ENCODE results near the gene SRRT.
A peak's percentile ranks its signal among the peaks of the same experiment; 100 is the strongest.

SRRT gene

DNA sequence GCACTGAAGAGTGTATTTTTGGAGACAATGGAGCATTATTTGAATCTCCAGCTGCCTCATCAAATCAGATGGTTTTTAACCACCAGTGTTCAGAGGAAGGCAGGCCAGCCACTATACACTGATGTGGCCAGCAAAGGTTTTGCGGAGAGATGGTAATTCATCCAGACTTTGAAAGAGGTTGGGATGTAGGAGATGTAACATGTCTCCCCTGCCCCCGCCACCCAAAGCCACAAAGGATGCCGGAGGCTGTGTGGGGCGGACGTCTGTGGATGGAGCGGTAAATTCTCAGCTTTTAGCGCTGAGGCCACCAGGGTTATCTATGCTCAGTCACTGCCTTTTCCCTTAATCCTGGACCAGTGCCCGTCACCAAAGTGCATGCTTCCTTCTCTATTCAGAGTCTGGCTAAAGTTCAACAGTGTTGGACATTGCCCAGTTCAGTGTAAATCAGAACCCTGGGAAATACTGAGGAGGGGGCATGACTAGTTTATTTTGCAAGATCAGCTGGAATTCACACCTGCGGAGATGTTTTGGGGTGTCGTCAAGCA lies 11.4 kb upstream of the SRRT start:
- no peak for TF ChIP-seq POLR2A (IDR thresholded peaks at IDR 0.05; ENCODE audit: low read length)
- TF ChIP-seq GATA1 (IDR thresholded peaks at IDR 0.05; ENCODE audit: low read depth, low read length), result no peak

DNA sequence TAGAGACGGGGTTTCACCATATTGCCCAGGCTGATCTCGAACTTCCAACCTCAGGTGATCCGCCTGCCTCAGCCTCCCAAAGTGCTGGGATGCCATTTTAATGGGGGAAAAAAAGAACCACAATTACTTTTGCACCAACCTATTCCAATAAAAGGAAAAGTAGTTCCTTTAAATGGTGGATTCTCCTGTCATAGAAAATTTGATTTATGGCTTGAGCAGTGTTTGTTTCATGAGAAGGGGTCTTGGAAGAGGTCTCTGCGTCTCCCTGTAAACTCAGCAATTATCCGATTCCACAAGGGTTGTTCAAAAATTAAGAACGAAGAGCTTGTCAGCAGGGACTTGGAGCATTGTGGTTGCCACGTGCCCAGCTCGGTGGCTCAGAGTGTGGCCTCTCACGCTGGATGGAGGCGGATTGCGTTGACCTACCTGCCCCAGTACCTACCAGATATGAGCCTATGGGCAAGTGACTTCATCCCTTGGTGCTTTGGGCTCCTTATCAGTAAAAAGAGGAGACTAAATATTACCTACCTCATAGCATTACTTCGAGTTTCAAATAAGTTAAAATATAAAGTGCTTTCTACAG lies 10.5 kb upstream of the SRRT start:
- TF ChIP-seq GATA1 (IDR thresholded peaks at IDR 0.05; ENCODE audit: low read depth, low read length), result no peak
- TF ChIP-seq POLR2A (IDR thresholded peaks at IDR 0.05; ENCODE audit: low read length), result no peak
- DNase-seq, result no peak

More for the DNA sequence above, 11.4 kb upstream of the SRRT start:
- DNase-seq, result no peak

DNA sequence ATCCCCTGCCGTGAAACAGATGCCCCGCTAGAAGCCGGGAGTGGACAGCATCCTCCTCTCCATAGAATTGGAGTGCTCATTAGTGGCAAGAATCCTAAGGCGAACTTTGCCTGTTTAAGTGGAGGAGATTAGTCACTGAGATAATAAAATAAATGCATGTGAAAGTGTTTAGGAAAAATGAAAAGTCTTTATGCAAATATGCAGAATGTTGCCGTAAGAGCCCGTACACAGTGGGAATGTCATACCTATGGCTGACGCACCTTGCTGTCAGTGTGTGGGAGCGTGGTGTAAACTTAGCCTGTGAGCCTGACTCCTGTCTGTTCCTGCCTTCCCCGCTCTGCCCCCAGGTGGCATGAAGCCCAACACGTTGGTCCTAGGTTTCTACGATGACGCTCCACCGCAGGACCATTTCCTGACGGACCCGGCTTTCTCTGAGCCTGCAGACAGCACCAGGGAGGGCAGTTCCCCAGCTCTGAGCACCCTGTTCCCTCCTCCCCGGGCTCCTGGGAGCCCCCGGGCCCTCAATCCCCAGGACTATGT lies 9.5 kb upstream of the SRRT start:
- no peak for DNase-seq
- TF ChIP-seq GATA1 (IDR thresholded peaks at IDR 0.05; ENCODE audit: low read depth, low read length), result no peak
- TF ChIP-seq POLR2A (IDR thresholded peaks at IDR 0.05; ENCODE audit: low read length), result no peak

DNA sequence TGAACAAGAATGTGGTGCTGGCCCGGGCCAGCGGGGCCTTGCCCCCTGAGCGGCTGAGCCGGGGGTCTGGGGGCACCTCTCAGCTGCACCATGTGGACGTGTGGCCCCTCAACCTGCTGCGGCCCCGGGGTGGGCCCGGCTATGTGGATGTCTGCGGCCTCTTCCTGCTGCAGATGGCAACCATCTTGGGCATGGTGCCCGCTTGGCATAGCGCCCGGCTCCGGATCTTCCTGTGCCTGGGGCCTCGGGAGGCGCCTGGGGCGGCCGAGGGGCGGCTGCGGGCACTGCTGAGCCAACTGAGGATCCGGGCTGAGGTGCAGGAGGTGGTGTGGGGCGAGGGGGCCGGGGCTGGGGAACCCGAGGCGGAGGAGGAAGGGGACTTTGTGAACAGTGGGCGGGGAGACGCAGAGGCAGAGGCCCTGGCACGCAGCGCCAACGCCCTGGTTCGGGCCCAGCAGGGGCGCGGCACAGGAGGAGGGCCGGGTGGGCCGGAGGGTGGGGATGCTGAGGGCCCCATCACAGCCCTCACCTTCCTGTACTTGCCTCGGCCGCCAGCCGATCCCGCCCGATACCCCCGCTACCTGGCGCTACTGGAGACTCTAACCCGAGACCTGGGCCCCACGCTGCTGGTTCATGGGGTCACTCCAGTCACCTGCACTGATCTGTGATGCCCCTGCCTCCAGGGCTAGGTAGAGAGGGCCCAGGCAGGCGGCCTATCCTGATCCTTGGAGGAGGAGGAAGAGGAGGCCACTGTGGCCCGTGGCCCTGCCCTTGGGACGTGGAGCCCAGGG lies 8.8 kb upstream of the SRRT start:
- no peak for DNase-seq
- TF ChIP-seq GATA1 (IDR thresholded peaks at IDR 0.05; ENCODE audit: low read depth, low read length) (no peak), POLR2A (IDR thresholded peaks at IDR 0.05; ENCODE audit: low read length) (no peak)

DNA sequence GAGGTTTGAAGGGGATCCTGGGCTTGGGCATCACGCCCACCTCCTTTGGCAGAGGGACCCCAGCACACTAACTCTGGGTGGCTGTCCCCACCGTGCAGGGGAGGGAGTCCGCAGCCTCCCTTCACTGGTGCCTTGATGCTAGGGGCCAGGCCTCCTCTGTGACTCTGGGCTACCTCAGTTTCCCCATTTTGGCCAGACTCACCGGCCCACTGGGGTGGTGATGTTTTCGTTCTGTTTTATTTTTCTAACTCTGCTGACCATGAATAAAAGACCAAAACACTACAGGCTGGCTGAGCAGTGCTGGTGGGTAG lies 8.2 kb upstream of the SRRT start:
- DNase-seq, result no peak
- TF ChIP-seq GATA1 (IDR thresholded peaks at IDR 0.05; ENCODE audit: low read depth, low read length) (no peak), POLR2A (IDR thresholded peaks at IDR 0.05; ENCODE audit: low read length) (no peak)

DNA sequence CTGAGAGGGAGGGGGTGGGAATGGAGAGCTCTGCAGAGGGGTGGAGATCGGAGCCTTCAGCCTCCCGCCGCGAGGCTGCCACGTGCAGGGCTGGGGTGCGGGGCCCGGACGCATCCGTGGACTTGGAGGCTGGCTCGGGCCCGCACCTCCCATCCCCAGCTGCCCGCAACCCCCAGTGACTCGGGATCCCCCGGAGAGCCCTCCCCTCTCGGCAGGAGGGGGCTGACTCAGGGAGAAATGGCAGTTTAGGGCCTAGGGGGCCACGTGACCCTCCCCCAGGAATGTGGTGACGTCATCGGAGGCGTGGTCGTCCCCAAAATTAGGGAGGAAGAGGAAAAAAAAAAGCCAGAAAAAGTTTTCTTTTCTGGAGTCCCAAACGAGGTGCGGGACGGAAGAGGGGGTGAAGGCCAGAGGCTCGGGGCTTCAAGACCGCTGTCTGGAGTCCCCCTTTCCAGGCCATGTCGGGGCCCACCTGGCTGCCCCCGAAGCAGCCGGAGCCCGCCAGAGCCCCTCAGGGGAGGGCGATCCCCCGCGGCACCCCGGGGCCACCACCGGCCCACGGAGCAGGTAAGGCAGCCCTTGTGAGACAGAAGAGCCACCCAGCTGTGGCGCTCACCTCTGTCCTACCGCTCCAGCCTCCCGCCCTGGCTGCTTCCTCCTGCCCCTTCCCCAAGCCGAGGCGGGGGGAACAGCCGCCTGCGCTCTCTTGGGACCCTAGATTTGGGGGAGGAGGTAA lies 7.7 kb upstream of the SRRT start, which contains the start of gene TRIP6:
Gene TRIP6, plus strand, starts transcription at position 348 of the 736 bp plus-strand sequence. Its CDS starts 111 bp downstream, at position 459.
- DNase-seq, result peak; percentile 73 to 75
- TF ChIP-seq POLR2A (IDR thresholded peaks at IDR 0.05; ENCODE audit: low read length) (peak; percentile 56), GATA1 (IDR thresholded peaks at IDR 0.05; ENCODE audit: low read depth, low read length) (no peak)

DNA sequence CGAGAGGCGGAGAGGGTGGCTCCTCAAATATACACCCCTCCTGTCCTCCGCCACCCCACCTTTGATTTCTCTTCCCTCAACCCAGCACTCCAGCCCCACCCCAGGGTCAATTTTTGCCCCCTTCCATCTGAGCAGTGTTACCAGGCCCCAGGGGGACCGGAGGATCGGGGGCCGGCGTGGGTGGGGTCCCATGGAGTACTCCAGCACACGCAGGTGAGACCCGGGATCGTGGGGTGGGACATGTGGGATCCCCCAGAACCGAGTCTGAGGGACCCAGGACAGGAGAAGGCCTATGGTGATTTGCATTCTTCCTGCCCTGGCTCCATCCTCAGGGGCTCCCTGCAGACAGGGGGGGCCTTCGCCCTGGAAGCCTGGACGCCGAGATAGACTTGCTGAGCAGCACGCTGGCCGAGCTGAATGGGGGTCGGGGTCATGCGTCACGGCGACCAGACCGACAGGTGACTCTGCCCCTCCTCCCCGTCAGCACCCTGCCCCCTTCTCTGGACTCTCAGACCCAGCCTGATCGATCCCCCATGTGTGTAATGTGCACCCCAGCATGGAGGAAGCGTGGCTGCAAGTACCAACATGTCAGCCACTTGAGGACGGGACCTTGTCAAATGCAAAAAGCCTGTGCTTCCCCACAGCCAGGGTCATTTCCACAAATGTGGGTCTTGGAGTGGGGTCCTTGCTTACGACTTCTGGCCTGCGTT lies 7.0 kb upstream of the SRRT start:
- TF ChIP-seq POLR2A (IDR thresholded peaks at IDR 0.05; ENCODE audit: low read length), result no peak
- no peak for TF ChIP-seq GATA1 (IDR thresholded peaks at IDR 0.05; ENCODE audit: low read depth, low read length)

DNA sequence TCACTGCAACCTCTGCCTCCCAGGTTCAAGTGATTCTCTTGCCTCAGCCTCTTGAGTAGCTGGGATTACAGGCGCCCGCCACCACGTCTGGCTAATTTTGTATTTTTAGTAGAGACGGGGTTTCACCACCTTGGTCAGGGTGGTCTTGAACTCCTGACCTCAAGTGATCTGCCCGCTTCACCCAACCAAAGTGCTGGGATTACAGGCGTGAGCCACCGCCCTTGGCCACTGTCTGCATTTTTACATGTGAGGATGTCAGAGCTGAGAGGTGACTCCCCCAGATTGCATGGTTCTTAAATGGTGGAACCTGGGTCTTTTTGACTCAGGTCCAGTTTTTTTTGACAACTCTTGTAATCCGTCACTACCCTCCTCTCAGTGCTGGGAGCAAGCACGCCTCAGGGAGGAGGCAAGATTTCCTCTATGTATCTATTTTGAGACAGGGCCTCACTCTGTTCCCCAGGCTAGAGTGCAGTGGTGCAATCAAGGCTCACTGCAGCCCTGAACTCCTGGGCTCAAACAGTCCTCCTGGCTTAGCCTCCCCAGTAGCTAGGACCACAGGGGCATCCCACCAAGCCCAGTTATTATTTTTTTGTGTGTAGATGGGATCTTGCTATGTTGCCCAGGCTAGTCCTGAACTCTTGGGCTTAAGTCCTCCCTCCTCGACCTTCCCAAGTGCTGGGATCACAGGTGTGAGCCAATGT lies 1.2 kb upstream of the SRRT start:
- no peak for TF ChIP-seq POLR2A (IDR thresholded peaks at IDR 0.05; ENCODE audit: low read length)
- DNase-seq, result no peak

More for the DNA sequence above, 7.0 kb upstream of the SRRT start:
- no peak for DNase-seq

DNA sequence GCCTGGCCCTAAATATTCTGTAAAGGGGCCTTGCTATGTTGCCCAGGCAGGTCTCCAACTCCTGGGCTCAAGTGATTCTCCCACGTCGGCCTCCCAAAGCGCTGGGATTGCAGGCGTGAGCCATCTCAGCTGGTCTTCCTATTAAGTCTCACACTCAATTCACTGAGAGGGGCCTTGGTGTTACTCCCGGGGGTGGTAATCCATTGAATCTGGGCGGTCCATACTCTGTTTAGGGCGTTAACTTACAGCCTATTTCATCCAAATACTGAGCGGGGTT lies 665 bp upstream of the SRRT start:
- DNase-seq, result no peak

DNA sequence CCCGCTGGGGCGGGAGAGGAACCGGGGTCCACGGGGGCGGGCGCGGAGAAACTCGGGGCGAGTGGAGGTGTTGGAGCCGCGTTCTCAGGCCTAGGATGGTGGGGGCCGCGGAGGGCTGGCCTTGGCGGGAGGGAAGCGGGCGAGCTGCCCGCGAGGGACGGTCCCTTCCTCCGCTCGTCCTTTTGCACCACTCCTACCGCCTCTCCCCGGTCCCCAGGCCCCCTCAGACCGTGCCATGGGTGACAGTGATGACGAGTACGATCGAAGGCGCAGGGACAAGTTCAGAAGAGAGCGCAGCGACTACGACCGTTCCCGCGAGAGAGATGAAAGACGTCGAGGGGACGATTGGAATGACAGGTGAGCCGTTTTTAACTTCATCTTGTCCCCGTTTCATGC lies 451 bp downstream of the SRRT start:
- peak; percentile 69 to 79 for DNase-seq
- TF ChIP-seq POLR2A (IDR thresholded peaks at IDR 0.05; ENCODE audit: low read length) (no peak), GATA1 (IDR thresholded peaks at IDR 0.05; ENCODE audit: low read depth, low read length) (no peak)

More for the DNA sequence above, 665 bp upstream of the SRRT start:
- TF ChIP-seq POLR2A (IDR thresholded peaks at IDR 0.05; ENCODE audit: low read length) (no peak), GATA1 (IDR thresholded peaks at IDR 0.05; ENCODE audit: low read depth, low read length) (no peak)

DNA sequence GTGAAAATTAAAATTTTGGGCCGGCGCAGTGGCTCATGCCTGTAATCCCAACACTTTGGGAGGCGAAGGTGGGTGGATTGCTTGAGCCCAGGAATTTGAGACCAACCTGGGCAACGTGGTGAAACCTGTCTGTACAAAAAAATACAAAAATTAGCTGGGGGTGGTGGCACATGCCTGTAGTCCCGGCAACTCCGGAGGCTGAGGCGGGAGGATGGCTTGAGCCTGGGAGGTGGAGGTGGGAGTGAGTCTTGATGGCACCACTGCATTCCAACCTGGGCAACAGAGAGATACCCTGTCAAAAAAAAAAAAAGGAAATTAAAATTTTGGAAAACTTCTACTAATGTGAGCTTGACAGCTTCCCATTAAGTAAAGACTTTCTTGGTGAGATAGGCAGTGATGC lies 3.1 kb downstream of the SRRT start:
- DNase-seq, result no peak

DNA sequence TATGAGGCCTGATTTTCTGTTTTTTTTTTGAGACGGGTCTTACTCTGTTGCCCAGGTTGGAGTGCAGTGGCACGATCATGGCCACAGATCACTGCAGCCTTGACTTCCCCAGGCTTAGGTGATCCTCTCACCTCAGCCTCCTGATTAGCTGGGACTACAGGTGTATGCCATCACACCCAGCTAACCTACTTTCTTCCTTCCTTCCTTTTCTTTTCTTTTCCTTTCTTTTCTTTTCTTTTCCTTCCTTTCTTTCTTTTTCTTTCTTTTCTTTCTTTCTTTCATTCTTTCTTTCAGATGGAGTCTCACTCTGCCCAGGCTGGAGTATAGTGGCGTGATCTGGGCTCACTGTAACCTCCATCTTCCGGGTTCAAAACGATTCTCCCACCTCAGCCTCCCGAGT lies 3.8 kb downstream of the SRRT start:
- no peak for DNase-seq
- no peak for TF ChIP-seq POLR2A (IDR thresholded peaks at IDR 0.05; ENCODE audit: low read length)
- no peak for TF ChIP-seq GATA1 (IDR thresholded peaks at IDR 0.05; ENCODE audit: low read depth, low read length)

More for the DNA sequence above, 3.1 kb downstream of the SRRT start:
- TF ChIP-seq GATA1 (IDR thresholded peaks at IDR 0.05; ENCODE audit: low read depth, low read length) (no peak), POLR2A (IDR thresholded peaks at IDR 0.05; ENCODE audit: low read length) (no peak)

DNA sequence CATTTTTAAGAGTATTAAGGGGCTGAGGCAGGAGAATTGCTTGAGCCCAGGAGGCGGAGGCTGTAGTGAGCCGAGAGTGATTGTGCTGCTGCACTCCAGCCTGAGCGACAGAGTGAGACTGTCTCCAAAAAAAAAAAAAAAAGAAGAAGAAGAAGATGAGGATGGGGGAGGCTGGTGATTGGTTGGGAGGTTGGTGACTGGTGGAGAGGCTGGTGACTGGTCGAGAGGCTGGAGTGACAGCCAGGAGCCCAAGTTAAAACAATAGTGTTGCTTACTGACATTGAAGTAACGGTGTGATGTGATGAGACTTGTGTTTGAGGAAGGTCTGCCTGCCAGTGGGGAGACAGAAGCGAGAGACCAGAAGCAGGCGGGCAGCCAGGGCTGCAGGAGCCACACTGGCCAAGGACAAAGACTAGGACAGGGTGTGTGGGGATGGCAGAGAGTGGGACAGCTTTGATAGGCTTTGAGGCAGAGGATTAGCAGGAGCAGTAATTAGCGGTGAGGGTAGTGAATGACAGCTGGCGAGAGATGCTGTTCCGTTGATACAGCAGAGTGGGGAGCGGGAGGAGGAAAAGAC lies 4.9 kb downstream of the SRRT start:
- DNase-seq, result no peak
- no peak for TF ChIP-seq GATA1 (IDR thresholded peaks at IDR 0.05; ENCODE audit: low read depth, low read length)
- no peak for TF ChIP-seq POLR2A (IDR thresholded peaks at IDR 0.05; ENCODE audit: low read length)

All from erythroblast (primary cell).